WTC11 (cell line): ENCODE measurements around the gene BICD1. TPM values are rescaled to one million over a fixed set of nuclear protein-coding genes. Genes with fewer than 3 reads are reported as not detected.

Experiments used
- ATAC-seq: fragments of 200-7000 bp; cut with Tn5 transposase; 2 replicates; pipeline ENCODE4 v1.10.0; 2021; ENCODE audit warnings: mild to moderate bottlenecking, moderate library complexity
- CTCF ChIA-PET: fragments of 300-600 bp; sonication (Branson Sonifier 250); formaldehyde crosslinking; loops from one replicate; lab custom pipeline; 2021; ENCODE audit warnings: antibody characterized with exemption; lab: Charles Lee
- POLR2A ChIA-PET: fragments of 350-600 bp; sonication (Branson Sonifier 250); formaldehyde crosslinking; loops from one replicate; lab custom pipeline; 2021; ENCODE audit warnings: antibody characterized with exemption; lab: Charles Lee
- DNase-seq: peaks from one replicate; pipeline ENCODE4 v3.0.0; 2021; ENCODE audit warnings: low spot score
- H3K27ac Mint-ChIP-seq: 2 replicates; pipeline ENCODE4 v1.8.0; 2021; ENCODE audit warnings: mixed read lengths
- H3K27me3 Mint-ChIP-seq: 2 replicates; pipeline ENCODE4 v1.8.0; 2021; ENCODE audit warnings: low read depth, mild to moderate bottlenecking, moderate library complexity, mixed read lengths
- H3K36me3 Mint-ChIP-seq: 2 replicates; pipeline ENCODE4 v1.8.0; 2021; ENCODE audit warnings: mixed read lengths
- H3K4me1 Mint-ChIP-seq: 2 replicates; pipeline ENCODE4 v1.8.0; 2022; ENCODE audit warnings: mixed read lengths
- H3K4me3 Mint-ChIP-seq: 2 replicates; pipeline ENCODE4 v1.8.0; 2021; ENCODE audit warnings: mild to moderate bottlenecking, moderate library complexity, mixed read lengths
- H3K9me3 Mint-ChIP-seq: 2 replicates; pipeline ENCODE4 v1.8.0; 2021; ENCODE audit warnings: mixed read lengths
- CREM ChIP-seq: sonication (generic); formaldehyde crosslinking; IDR thresholded peaks from 2 replicates; pipeline ENCODE4 v1.8.1; 2022; ENCODE audit warnings: mild to moderate bottlenecking, missing genetic modification reagents, moderate library complexity
- CTCF ChIP-seq: fragments of 200-600 bp; IDR thresholded peaks from 2 replicates; pipeline ENCODE4 v1.8.0; 2022; ENCODE audit warnings: antibody characterized with exemption
- ELF4 ChIP-seq: sonication (generic); formaldehyde crosslinking; IDR thresholded peaks from 2 replicates; pipeline ENCODE4 v1.8.1; 2022; ENCODE audit warnings: low read depth, mild to moderate bottlenecking, moderate library complexity, missing genetic modification reagents
- GRHL2 ChIP-seq: fragments of 250-450 bp; sonication (Bioruptor Pico); IDR thresholded peaks from 2 replicates; pipeline ENCODE4 v1.8.0; 2022; ENCODE audit warnings: mild to moderate bottlenecking, moderate library complexity; ENCODE audit not compliant: insufficient replicate concordance, severe bottlenecking
- MXD4 ChIP-seq: fragments of 250-450 bp; sonication (Bioruptor Pico); IDR thresholded peaks from 2 replicates; pipeline ENCODE4 v1.8.0; 2021; ENCODE audit warnings: mild to moderate bottlenecking, moderate library complexity, borderline replicate concordance
- NFATC4 ChIP-seq: fragments of 250-450 bp; sonication (Bioruptor Pico); IDR thresholded peaks from 2 replicates; pipeline ENCODE4 v1.9.0; 2021; ENCODE audit warnings: mild to moderate bottlenecking
- OVOL2 ChIP-seq: fragments of 250-450 bp; sonication (Bioruptor Pico); IDR thresholded peaks from 2 replicates; pipeline ENCODE4 v1.9.0; 2021; ENCODE audit warnings: mild to moderate bottlenecking, borderline replicate concordance
- PRRX2 ChIP-seq: fragments of 250-450 bp; sonication (Bioruptor Pico); IDR thresholded peaks from 2 replicates; pipeline ENCODE4 v1.8.0; 2021; ENCODE audit warnings: mild to moderate bottlenecking
- ZBTB43 ChIP-seq: sonication (generic); formaldehyde crosslinking; IDR thresholded peaks from 2 replicates; pipeline ENCODE4 v1.8.1; 2023; ENCODE audit warnings: mild to moderate bottlenecking, missing genetic modification reagents
- ZNF121 ChIP-seq: sonication (generic); formaldehyde crosslinking; IDR thresholded peaks from 2 replicates; pipeline ENCODE4 v1.8.0; 2023; ENCODE audit warnings: missing genetic modification reagents
- ZNF219 ChIP-seq: sonication (generic); formaldehyde crosslinking; IDR thresholded peaks from 2 replicates; pipeline ENCODE4 v1.8.0; 2023; ENCODE audit warnings: missing genetic modification reagents, mild to moderate bottlenecking, borderline replicate concordance
- ZNF232 ChIP-seq: sonication (generic); formaldehyde crosslinking; IDR thresholded peaks from 2 replicates; pipeline ENCODE4 v1.8.0; 2022; ENCODE audit warnings: mild to moderate bottlenecking, missing genetic modification reagents
- ZNF317 ChIP-seq: sonication (generic); formaldehyde crosslinking; IDR thresholded peaks from 2 replicates; pipeline ENCODE4 v1.8.1; 2023; ENCODE audit warnings: low read depth, mild to moderate bottlenecking, moderate library complexity, missing genetic modification reagents, borderline replicate concordance
- ZNF423 ChIP-seq: fragments of 250-450 bp; sonication (Bioruptor Pico); IDR thresholded peaks from 2 replicates; pipeline ENCODE4 v2.1.2; 2022; ENCODE audit warnings: mild to moderate bottlenecking, moderate library complexity
- ZNF532 ChIP-seq: fragments of 250-450 bp; sonication (Bioruptor Pico); IDR thresholded peaks from 2 replicates; pipeline ENCODE4 v1.9.0; 2021; ENCODE audit warnings: mild to moderate bottlenecking, borderline replicate concordance
- total RNA-seq: library from RNA; stranded (reverse); gene quantifications from 3 replicates; pipeline ENCODE4 v1.2.3, GENCODE V29; 2021

Gene BICD1
- total RNA-seq, 1 experiment from 2014 or later: 69.4 TPM

GRCh38 chr12:32089156-32089555 lies 17.5 kb upstream of the BICD1 start (continued):
- no peak for TF ChIP-seq ZNF232 (CRISPR knock-in tag)
- TF ChIP-seq ZNF219 (CRISPR knock-in tag): no peak

- POLR2A ChIA-PET: no interaction called here
- H3K9me3 Mint-ChIP-seq: peaks cover 5% of the 10 kb centered on the region
Observed at GRCh38 chr12:32089586-32089985, 17.1 kb upstream of the BICD1 start.

GRCh38 chr12:32091696-32092095 lies 15.0 kb upstream of the BICD1 start:
- peaks cover 25% of the 10 kb centered on the region for H3K4me1 Mint-ChIP-seq
- H3K27ac Mint-ChIP-seq: 0 out of 2 replicates have a peak overlapping the region, but pooled peaks have one; percentile 35
- TF ChIP-seq PRRX2 (CRISPR knock-in tag) (no peak), CREM (CRISPR knock-in tag) (no peak)
- DNase-seq (no peak), ATAC-seq (no peak)
- H3K4me3 Mint-ChIP-seq: no peak overlapping the region
- H3K27me3 Mint-ChIP-seq: no peaks in the 10 kb centered on the region
- H3K9me3 Mint-ChIP-seq: no peaks in the 10 kb centered on the region
- no peaks in the 10 kb centered on the region for H3K36me3 Mint-ChIP-seq
- ChIA-PET POLR2A (interaction anchor here (0.6 kb wide), 1 partner anchor 335 kb away, joined by 3 read pairs; no protein-coding TSS in a partner anchor), CTCF (no interaction called here)

More at GRCh38 chr12:32089586-32089985, 17.1 kb upstream of the BICD1 start:
- ATAC-seq (peak; percentile 71), DNase-seq (no peak)
- Mint-ChIP-seq H3K4me3 (no peak overlapping the region), H3K27me3 (no peaks in the 10 kb centered on the region), H3K4me1 (peaks cover 30% of the 10 kb centered on the region), H3K36me3 (no peaks in the 10 kb centered on the region; the same call in 1 of the 2 replicates), H3K27ac (peak overlapping the region; percentile 61)
- TF ChIP-seq MXD4 (no peak), CTCF (no peak), ELF4 (CRISPR knock-in tag) (no peak), ZNF317 (CRISPR knock-in tag) (no peak)
- CTCF ChIA-PET: no interaction called here

- DNase-seq: no peak
- POLR2A ChIA-PET: no interaction called here
Observed at GRCh38 chr12:32098112-32098511, 8.5 kb upstream of the BICD1 start.

More at GRCh38 chr12:32098112-32098511, 8.5 kb upstream of the BICD1 start:
- Mint-ChIP-seq H3K36me3 (no peaks in the 10 kb centered on the region), H3K9me3 (no peaks in the 10 kb centered on the region), H3K27me3 (no peaks in the 10 kb centered on the region; the same call in 1 of the 2 replicates), H3K4me1 (peaks cover 16% of the 10 kb centered on the region), H3K4me3 (no peak overlapping the region), H3K27ac (no peak overlapping the region)
- no peak for ATAC-seq
- CTCF ChIA-PET: no interaction called here
- TF ChIP-seq CTCF (no peak), OVOL2 (CRISPR knock-in tag) (no peak), ZNF423 (CRISPR knock-in tag) (no peak), ZNF121 (CRISPR knock-in tag) (no peak), NFATC4 (CRISPR knock-in tag) (no peak), ZNF532 (no peak), GRHL2 (no peak), ZBTB43 (CRISPR knock-in tag) (no peak), MXD4 (no peak)
